Osteocyte (in vitro differentiated cells): ENCODE data around the gene DISC1. TPM values are rescaled to one million over a fixed set of nuclear protein-coding genes. Genes with fewer than 3 reads are reported as not detected.

ENCODE experiments used
- DNase-seq: peaks from one replicate; pipeline ENCODE4 v3.0.0; 2021; ENCODE audit warnings: mixed read lengths; ENCODE audit not compliant: unreplicated experiment; ENCODE audit errors: extremely low spot score
- H3K27ac Mint-ChIP-seq: one replicate; pipeline ENCODE4 v1.8.0; 2021; ENCODE audit warnings: mild to moderate bottlenecking, mixed read lengths; ENCODE audit not compliant: unreplicated experiment
- H3K27me3 Mint-ChIP-seq: one replicate; pipeline ENCODE4 v1.8.0; 2021; ENCODE audit warnings: mixed read lengths; ENCODE audit not compliant: unreplicated experiment
- H3K36me3 Mint-ChIP-seq: one replicate; pipeline ENCODE4 v1.8.0; 2021; ENCODE audit warnings: mixed read lengths; ENCODE audit not compliant: unreplicated experiment
- H3K4me1 Mint-ChIP-seq: one replicate; pipeline ENCODE4 v1.8.0; 2021; ENCODE audit warnings: mixed read lengths; ENCODE audit not compliant: unreplicated experiment
- H3K4me3 Mint-ChIP-seq: one replicate; pipeline ENCODE4 v1.8.0; 2021; ENCODE audit warnings: mild to moderate bottlenecking, moderate library complexity, mixed read lengths; ENCODE audit not compliant: unreplicated experiment
- H3K9me3 Mint-ChIP-seq: one replicate; pipeline ENCODE4 v1.8.0; 2021; ENCODE audit warnings: mixed read lengths; ENCODE audit not compliant: unreplicated experiment
- total RNA-seq: library from RNA; stranded (reverse); gene quantifications from 2 replicates; pipeline ENCODE4 v1.2.1, GENCODE V29; 2021
- TF ChIP-seq, protein P1 (sequence below): fragments of 200-600 bp; sonication (generic); IDR thresholded peaks from 2 replicates; pipeline ENCODE4 v1.5.0; 2021; ENCODE audit warnings: antibody characterized with exemption, mild to moderate bottlenecking, moderate library complexity

Gene DISC1
- total RNA-seq, 1 donor from 2014 or later: 15.6 TPM

DNA sequence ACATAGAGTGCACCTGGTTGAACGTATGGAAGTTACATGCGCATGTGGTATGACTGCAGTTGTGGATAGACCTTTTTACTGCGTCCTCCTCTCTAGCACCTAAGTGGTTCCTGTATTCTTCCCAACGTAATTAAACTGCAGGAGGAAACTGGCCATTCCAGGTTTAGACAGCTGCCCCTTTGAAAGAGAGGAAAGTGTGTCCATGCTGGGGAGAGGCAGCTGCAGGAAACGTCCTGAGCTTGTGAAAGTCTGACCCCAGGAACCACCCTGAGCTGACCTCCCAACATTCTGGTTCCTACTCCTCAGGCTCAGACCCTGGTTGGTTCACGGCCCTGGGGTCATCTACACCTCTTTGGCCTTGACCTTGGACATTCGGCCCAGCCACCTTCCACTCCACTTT lies 309.3 kb downstream of the DISC1 start:
- Mint-ChIP-seq H3K4me1 (peaks cover 16% of the 10 kb centered on the region), H3K9me3 (no peaks in the 10 kb centered on the region), H3K36me3 (no peaks in the 10 kb centered on the region), H3K27me3 (no peaks in the 10 kb centered on the region), H3K4me3 (no peak overlapping the region), H3K27ac (no peak overlapping the region)
- TF ChIP-seq, protein P1, sequence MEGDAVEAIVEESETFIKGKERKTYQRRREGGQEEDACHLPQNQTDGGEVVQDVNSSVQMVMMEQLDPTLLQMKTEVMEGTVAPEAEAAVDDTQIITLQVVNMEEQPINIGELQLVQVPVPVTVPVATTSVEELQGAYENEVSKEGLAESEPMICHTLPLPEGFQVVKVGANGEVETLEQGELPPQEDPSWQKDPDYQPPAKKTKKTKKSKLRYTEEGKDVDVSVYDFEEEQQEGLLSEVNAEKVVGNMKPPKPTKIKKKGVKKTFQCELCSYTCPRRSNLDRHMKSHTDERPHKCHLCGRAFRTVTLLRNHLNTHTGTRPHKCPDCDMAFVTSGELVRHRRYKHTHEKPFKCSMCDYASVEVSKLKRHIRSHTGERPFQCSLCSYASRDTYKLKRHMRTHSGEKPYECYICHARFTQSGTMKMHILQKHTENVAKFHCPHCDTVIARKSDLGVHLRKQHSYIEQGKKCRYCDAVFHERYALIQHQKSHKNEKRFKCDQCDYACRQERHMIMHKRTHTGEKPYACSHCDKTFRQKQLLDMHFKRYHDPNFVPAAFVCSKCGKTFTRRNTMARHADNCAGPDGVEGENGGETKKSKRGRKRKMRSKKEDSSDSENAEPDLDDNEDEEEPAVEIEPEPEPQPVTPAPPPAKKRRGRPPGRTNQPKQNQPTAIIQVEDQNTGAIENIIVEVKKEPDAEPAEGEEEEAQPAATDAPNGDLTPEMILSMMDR: no peak
- no peak for DNase-seq

DNA sequence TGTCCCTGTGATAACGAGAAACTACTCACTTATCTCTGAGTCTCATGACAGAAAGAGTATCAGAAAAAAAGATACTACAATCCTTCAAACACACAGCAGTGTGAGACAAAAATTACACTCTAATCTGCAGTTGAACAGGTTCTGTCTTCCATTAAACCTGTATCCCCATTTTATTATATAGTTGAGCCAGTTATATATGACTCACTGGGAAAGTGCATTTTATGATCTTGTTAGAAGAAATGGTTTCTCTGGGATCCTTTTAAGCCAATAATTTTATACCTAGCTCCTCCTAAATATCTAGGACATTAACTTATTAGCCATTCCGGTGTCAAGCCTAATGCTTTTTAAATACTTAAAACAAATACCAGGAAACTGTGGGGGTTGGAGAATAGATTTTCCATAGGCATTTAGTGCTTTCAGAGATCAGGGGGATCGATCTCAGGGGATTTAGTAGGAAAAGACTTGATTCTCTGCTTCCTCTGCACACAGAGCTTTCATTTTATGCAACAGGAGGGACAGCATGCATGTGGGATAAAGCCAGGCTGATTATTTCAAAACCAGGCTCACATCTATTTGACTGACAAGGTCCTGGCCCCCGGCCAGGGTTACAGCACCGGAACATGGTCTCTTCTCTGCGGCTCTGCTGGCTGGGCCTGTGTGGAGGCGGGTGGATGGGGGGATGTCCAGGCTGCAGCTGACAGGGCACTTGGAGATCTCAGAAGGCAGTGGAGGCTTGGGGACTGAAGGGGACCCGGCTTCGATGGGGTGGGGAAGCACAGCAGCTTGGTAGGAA lies 310.6 kb downstream of the DISC1 start:
- Mint-ChIP-seq H3K4me3 (no peak overlapping the region), H3K9me3 (no peaks in the 10 kb centered on the region), H3K27me3 (no peaks in the 10 kb centered on the region), H3K36me3 (no peaks in the 10 kb centered on the region), H3K4me1 (peaks cover 23% of the 10 kb centered on the region), H3K27ac (no peak overlapping the region)
- TF ChIP-seq, protein P1: no peak
- no peak for DNase-seq

DNA sequence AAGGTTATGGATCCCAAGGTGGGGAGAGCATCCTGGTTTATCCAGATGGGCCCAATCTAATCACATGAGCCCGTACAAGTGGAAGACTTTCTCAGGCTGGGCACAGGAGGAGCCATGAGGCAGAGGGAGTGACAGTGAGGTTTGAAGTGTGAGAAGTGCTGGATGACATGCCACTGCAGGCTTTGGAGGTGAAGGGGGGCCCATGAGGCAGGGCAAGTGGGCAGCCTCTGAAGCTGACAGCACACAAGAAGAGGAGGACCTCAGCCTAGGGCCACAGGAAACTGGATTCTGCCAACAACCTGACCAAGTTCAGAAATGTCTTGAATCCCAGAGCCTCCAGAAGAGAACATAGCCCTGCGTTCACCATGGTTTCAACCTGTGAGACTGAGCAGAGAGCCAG lies 311.6 kb downstream of the DISC1 start:
- no peaks in the 10 kb centered on the region for H3K36me3 Mint-ChIP-seq
- H3K9me3 Mint-ChIP-seq: no peaks in the 10 kb centered on the region
- peaks cover 23% of the 10 kb centered on the region for H3K4me1 Mint-ChIP-seq
- no peak for DNase-seq
- H3K27me3 Mint-ChIP-seq: no peaks in the 10 kb centered on the region
- H3K4me3 Mint-ChIP-seq: no peak overlapping the region
- no peak overlapping the region for H3K27ac Mint-ChIP-seq
- TF ChIP-seq, protein P1: no peak

DNA sequence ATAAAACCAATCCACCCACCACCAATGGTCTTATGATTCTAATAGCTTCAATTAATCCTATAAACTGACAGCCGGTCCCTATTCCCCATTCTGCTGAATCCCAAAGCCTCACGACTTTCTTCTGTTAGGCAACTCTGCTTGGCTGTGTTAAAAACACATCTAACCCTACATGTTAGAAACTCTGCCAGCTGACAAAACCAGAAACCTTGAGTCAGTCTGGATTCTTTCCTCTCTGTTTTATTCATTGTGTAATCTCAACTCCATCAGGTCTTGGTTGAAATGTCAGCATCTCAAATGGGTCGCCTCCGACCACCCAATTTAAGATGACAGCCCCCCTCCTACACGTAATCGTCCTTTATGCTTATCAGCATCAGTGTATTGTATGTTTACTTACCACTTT lies 312.1 kb downstream of the DISC1 start:
- Mint-ChIP-seq H3K27me3 (no peaks in the 10 kb centered on the region), H3K4me1 (peaks cover 23% of the 10 kb centered on the region), H3K9me3 (no peaks in the 10 kb centered on the region), H3K27ac (no peak overlapping the region), H3K4me3 (no peak overlapping the region), H3K36me3 (no peaks in the 10 kb centered on the region)
- DNase-seq: no peak
- TF ChIP-seq, protein P1: no peak

DNA sequence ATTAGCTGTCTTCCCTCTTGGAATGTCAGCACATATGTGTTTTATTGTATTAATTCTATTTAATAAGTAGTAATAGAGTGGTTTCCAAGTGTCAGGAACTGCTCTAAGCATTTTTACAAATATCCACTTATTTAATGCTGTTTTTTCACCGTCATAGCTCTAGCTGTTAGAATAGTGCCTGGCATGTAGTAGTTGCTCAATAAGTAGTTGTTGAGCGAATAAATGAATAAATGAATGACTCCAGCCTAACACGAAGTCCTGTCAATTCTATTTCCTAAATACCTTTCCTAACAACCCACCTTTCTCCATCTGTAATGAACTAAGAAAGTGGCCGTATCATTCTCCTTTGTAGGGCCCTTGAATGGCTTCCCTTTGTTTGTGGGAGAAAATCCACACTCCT lies 312.5 kb downstream of the DISC1 start:
- TF ChIP-seq, protein P1: no peak
- no peaks in the 10 kb centered on the region for H3K27me3 Mint-ChIP-seq
- H3K9me3 Mint-ChIP-seq: no peaks in the 10 kb centered on the region
- H3K36me3 Mint-ChIP-seq: no peaks in the 10 kb centered on the region
- no peak for DNase-seq
- no peak overlapping the region for H3K4me3 Mint-ChIP-seq
- H3K4me1 Mint-ChIP-seq: peaks cover 23% of the 10 kb centered on the region
- no peak overlapping the region for H3K27ac Mint-ChIP-seq
